HEK293T (cell line): ENCODE data around the gene IGSF21.

Experiments
- FOXM1 ChIP-seq: fragments of 450-650 bp; IDR thresholded peaks from 2 replicates; pipeline ENCODE4 v1.6.1; 2017; ENCODE audit warnings: mild to moderate bottlenecking, borderline replicate concordance
- SP1 ChIP-seq: fragments of 450-650 bp; IDR thresholded peaks from 2 replicates; pipeline ENCODE4 v1.6.1; 2017
- ZNF384 ChIP-seq: fragments of 450-650 bp; IDR thresholded peaks from 2 replicates; pipeline ENCODE4 v1.6.1; 2016

GRCh38 chr1:18100491-18101063, 7.0 kb upstream of the IGSF21 start:
- no peak for TF ChIP-seq SP1
- no peak for TF ChIP-seq FOXM1
- no peak for TF ChIP-seq ZNF384
